ENCODE results near the gene RPL12. TPM values are rescaled to one million over a fixed set of nuclear protein-coding genes. Genes with fewer than 3 reads are reported as not detected.

Gene RPL12
- polyA plus RNA-seq, 2 of the 4 experiments (the other 2 are of a cell fraction) = 2,198 to 2,384 TPM

DNA sequence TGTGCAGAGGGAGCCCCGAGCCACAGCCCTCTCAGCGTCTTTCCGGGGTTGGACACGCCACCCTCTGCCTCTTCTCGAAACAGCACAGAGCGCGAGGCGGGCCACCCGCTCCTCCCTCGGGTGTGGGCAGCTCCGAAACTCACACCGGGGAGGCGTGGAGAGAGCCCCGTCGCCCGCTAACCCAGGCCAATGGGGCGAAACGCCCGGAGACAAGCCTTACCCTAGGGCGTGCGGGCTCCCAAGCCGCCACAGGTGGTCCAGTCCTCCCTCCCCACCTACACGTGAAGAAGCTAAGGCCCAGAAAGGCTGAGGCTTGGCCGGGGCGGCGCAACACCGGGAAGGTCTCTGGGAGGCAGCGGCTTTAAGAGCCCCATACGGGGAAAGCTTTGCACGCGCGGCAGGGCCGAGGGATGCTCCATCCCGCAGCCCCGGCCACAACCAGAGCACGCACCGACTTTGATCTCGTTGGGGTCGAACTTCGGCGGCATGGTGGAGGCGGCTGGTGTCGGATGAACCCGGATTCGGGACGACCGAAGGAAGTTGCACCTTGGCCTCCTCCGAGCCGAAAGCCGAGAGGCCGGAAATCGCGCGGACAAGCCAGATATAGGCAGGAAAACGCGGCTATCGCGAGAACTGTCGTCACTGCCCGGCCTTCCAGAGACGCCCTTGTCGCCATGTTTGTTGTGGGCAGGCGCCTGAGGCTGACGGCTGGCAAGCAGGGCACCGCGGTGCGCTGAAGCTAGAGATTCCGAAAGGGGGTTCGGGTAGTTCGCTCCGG is at the start of gene RPL12, which contains the start of gene LRSAM1 (continued):
- TF ChIP-seq, protein P1, sequence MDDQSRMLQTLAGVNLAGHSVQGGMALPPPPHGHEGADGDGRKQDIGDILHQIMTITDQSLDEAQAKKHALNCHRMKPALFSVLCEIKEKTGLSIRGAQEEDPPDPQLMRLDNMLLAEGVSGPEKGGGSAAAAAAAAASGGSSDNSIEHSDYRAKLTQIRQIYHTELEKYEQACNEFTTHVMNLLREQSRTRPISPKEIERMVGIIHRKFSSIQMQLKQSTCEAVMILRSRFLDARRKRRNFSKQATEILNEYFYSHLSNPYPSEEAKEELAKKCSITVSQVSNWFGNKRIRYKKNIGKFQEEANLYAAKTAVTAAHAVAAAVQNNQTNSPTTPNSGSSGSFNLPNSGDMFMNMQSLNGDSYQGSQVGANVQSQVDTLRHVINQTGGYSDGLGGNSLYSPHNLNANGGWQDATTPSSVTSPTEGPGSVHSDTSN (IDR thresholded peaks at IDR 0.05) = peak; percentile 26; the same call in 1 of the 2 replicates
- TF ChIP-seq HOXB13 (CRISPR knock-in tag; IDR thresholded peaks at IDR 0.05; ENCODE audit: low read depth) (no peak), SMC3 (IDR thresholded peaks at IDR 0.05) (no peak; the same call in 2 of the 3 replicates), CBX8 (IDR thresholded peaks at IDR 0.05) (no peak), HDAC2 (IDR thresholded peaks at IDR 0.05) (no peak)
- TF ChIP-seq, protein P2, sequence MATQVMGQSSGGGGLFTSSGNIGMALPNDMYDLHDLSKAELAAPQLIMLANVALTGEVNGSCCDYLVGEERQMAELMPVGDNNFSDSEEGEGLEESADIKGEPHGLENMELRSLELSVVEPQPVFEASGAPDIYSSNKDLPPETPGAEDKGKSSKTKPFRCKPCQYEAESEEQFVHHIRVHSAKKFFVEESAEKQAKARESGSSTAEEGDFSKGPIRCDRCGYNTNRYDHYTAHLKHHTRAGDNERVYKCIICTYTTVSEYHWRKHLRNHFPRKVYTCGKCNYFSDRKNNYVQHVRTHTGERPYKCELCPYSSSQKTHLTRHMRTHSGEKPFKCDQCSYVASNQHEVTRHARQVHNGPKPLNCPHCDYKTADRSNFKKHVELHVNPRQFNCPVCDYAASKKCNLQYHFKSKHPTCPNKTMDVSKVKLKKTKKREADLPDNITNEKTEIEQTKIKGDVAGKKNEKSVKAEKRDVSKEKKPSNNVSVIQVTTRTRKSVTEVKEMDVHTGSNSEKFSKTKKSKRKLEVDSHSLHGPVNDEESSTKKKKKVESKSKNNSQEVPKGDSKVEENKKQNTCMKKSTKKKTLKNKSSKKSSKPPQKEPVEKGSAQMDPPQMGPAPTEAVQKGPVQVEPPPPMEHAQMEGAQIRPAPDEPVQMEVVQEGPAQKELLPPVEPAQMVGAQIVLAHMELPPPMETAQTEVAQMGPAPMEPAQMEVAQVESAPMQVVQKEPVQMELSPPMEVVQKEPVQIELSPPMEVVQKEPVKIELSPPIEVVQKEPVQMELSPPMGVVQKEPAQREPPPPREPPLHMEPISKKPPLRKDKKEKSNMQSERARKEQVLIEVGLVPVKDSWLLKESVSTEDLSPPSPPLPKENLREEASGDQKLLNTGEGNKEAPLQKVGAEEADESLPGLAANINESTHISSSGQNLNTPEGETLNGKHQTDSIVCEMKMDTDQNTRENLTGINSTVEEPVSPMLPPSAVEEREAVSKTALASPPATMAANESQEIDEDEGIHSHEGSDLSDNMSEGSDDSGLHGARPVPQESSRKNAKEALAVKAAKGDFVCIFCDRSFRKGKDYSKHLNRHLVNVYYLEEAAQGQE (IDR thresholded peaks at IDR 0.05) = peak; percentile 99

DNA sequence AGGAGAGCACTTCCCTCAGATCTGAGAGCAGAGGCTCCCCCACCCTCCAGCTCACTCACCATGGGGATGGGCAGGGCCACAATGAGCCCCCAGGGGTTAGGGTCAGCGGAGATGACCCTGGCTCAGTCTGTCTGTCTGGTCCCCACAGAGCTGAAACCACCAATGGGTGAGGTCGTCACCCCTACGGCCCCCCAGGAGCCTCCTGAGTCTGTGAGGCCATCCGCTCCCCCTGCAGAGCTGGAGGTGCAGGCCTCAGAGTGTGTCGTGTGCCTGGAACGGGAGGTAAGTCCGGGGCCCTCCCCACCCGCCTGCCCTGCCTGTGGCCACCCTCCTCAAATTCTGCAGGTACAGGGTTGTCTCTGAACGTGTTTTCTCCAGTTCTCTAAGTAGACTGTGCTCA is 49.7 kb upstream of the RPL12 start:
- ChIA-PET POLR2A (no interaction called here), CTCF (interaction anchor here (1.4 to 36.3 kb wide), 4 partner anchors 17 to 234 kb away, joined by 4 to 821 read pairs (median 73); partner anchors contain the start of gene TOR2A)
- WGBS (ENCODE audit: missing lambda C conversion rate) = 90% methylated on average over 8 of the region's 9 CpGs
- no peak overlapping the region for H3K4me2 ChIP-seq
- H3K4me1 ChIP-seq = peaks cover 11% of the 10 kb centered on the region; the same call in 1 of the 3 replicates
- ATAC-seq = no peak
- no peak for DNase-seq (ENCODE audit: low read depth in 1 of 2, low spot score in 1 of 2)
- no peak for FAIRE-seq
- H3K27ac ChIP-seq = no peak overlapping the region
- H3K4me3 ChIP-seq = no peak overlapping the region
- TF ChIP-seq RNF2 (IDR thresholded peaks at IDR 0.05; ENCODE audit: borderline replicate concordance, low read depth) = no peak
- no peak for TF ChIP-seq MAFK (IDR thresholded peaks at IDR 0.05; ENCODE audit: partially characterized antibody)
- TF ChIP-seq RFX5 (IDR thresholded peaks at IDR 0.05) = no peak
- no peak for TF ChIP-seq EP300 (IDR thresholded peaks at IDR 0.05)
- H3K9me3 ChIP-seq = no peaks in the 10 kb centered on the region

DNA sequence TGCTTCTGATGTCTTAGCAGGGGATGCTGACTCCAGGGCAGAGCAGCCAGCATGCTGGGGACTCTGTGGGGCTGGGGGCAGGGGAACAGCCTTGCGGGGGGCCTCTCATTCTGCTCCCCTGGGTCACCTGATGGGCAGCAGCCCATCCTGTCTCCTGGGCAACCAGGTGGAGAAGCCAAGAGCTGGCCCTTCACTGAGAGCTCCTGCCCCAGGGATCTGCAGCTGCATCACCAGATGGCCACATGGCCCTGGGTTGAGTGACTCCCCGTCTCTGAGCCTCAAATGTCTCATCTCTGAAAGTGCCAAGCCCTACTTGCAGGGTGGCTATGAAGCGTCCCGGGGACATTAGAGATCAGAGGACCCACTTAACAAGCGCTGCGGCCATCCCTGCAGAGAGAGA is 49.2 kb upstream of the RPL12 start:
- WGBS (ENCODE audit: missing lambda C conversion rate) = 92% methylated on average over 5 of the region's 6 CpGs
- H3K27ac ChIP-seq = no peak overlapping the region
- 0 out of 3 replicates have a peak, but pooled peaks cover 8% of the 10 kb centered on the region for H3K4me1 ChIP-seq
- TF ChIP-seq RFX5 (IDR thresholded peaks at IDR 0.05) = no peak
- no peak for TF ChIP-seq MAFK (IDR thresholded peaks at IDR 0.05; ENCODE audit: partially characterized antibody)
- TF ChIP-seq ESRRA (IDR thresholded peaks at IDR 0.05; ENCODE audit: borderline replicate concordance, low read length) = no peak
- no peak for TF ChIP-seq EHF (CRISPR knock-in tag; IDR thresholded peaks at IDR 0.05)
- TF ChIP-seq, protein P3, sequence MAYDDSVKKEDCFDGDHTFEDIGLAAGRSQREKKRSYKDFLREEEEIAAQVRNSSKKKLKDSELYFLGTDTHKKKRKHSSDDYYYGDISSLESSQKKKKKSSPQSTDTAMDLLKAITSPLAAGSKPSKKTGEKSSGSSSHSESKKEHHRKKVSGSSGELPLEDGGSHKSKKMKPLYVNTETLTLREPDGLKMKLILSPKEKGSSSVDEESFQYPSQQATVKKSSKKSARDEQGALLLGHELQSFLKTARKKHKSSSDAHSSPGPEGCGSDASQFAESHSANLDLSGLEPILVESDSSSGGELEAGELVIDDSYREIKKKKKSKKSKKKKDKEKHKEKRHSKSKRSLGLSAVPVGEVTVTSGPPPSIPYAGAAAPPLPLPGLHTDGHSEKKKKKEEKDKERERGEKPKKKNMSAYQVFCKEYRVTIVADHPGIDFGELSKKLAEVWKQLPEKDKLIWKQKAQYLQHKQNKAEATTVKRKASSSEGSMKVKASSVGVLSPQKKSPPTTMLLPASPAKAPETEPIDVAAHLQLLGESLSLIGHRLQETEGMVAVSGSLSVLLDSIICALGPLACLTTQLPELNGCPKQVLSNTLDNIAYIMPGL (CRISPR knock-in tag; IDR thresholded peaks at IDR 0.05; ENCODE audit: borderline replicate concordance) = no peak
- no peak for TF ChIP-seq FOSL2 (IDR thresholded peaks at IDR 0.05)
- no peak for TF ChIP-seq FOSL2 (CRISPR knock-in tag; IDR thresholded peaks at IDR 0.05)
- no peak for TF ChIP-seq SMC3 (IDR thresholded peaks at IDR 0.05)
- no peak for TF ChIP-seq KDM1A (IDR thresholded peaks at IDR 0.05; ENCODE audit: low read depth)
- TF ChIP-seq, protein P4, sequence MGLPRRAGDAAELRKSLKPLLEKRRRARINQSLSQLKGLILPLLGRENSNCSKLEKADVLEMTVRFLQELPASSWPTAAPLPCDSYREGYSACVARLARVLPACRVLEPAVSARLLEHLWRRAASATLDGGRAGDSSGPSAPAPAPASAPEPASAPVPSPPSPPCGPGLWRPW (IDR thresholded peaks at IDR 0.05) = no peak
- TF ChIP-seq, protein P5, sequence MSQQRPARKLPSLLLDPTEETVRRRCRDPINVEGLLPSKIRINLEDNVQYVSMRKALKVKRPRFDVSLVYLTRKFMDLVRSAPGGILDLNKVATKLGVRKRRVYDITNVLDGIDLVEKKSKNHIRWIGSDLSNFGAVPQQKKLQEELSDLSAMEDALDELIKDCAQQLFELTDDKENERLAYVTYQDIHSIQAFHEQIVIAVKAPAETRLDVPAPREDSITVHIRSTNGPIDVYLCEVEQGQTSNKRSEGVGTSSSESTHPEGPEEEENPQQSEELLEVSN (IDR thresholded peaks at IDR 0.05; ENCODE audit: borderline replicate concordance, low read depth) = no peak
- no peak for TF ChIP-seq FOSB (CRISPR knock-in tag; IDR thresholded peaks at IDR 0.05)
- TF ChIP-seq TFCP2L1 (CRISPR knock-in tag; IDR thresholded peaks at IDR 0.05) = no peak
- H3K9me3 ChIP-seq = no peaks in the 10 kb centered on the region
- no peak overlapping the region for H3K4me3 ChIP-seq
- no peak for ATAC-seq
- FAIRE-seq = no peak
- POLR2A ChIA-PET = no interaction called here
- no peak overlapping the region for H3K4me2 ChIP-seq
- CTCF ChIA-PET = interaction anchor here (1.1 to 36.3 kb wide), 5 partner anchors 10 to 234 kb away, joined by 3 to 821 read pairs (median 4); partner anchors contain the start of gene TOR2A
- no peak for DNase-seq (ENCODE audit: low read depth in 1 of 2, low spot score in 1 of 2)

Measured in A549 (cell line).